Stimulated activated CD4-positive, alpha-beta T cell treated with anti-CD3 and anti-CD28 coated beads, Interleukin-1b, Interleukin-23, amount 100 ng/mL, for 1 hour (primary cell): ENCODE results near the gene RNU2-1.
"Not testable (repeated sequence)": the region's sequence is repeated elsewhere in the genome, so short reads cannot be mapped to it uniquely, and the experiment has no call there.

Experiments used
- DNase-seq, 2 donors: peaks; one replicate each; pipeline ENCODE4 v3.0.0-alpha.2; 2020; ENCODE audit warnings: low read depth in 2 of 2

The RNU2-1 gene

GRCh38 chr17:43216369-43216761 is 17.4 kb downstream of the RNU2-1 start:
- no peak for DNase-seq

GRCh38 chr17:43215341-43215740 is 18.4 kb downstream of the RNU2-1 start:
- no peak for DNase-seq

DNA sequence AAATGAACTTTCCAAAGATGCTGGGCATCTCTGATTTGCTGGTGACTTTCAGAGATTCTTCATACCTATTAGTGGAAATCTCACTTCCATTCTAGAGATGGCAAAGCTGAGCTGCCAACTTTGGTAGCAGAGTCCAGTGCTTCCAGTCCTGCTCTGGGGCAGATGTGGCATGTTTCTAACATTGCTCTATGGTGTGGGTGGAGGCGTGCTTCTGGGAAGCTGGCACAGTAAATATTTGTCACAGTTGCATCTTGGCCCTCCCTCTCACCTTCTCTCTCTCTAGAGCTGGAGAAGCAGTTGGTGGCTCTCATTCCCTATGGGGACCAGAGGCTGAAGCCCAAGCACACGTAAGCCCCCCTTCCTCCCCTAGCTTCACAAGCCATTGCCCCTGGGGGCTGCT is 20.2 kb downstream of the RNU2-1 start:
- no peak for DNase-seq

DNA sequence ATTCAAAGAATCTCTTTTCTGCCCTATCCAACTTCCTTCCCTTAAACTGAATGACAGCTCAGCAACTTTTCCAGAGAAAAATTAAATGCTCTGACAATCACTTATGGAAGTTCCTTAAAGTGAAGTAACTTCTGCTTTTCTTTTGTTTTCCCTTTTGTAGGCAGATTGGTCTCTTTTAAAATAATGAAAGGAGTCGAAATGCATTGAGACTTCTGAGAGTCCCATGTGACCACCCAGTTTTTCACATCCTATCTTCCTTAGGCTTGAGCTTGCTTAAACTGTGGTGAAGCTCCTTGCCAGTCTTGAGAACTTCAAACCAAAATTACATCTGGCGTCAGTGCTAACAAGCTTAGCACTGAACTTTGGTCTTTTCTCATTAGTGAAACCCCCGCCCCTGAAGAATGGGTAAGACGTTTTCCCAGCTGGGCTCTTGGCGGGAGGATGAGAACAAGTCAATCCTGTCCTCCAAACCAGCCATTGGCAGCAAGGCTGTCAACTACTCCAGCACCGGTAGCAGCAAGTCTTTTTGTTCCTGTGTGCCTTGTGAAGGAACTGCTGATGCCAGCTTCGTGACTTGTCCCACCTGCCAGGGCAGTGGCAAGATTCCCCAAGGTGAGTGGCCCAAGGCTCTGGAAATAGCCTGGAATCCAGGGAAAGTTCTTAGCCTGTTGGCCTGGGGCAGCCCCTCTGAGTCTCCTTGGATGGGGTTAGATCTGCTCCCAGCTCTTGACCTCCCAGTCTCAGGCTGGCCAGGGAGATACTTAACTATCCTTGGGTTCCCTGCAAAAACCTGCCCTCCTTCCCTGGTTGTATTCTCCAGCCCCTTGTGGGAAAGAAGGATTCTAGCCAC is 20.9 kb downstream of the RNU2-1 start:
- no peak for DNase-seq

- DNase-seq, result peak; percentile 43 to 44
These were observed 22.0 kb downstream of the RNU2-1 start, which contains the start of gene TMEM106A for GRCh38 chr17:43211480-43212402. TMEM106A (plus strand) TSS chr17:43211875; CDS start chr17:43213042, 1,167 bp downstream.

DNA sequence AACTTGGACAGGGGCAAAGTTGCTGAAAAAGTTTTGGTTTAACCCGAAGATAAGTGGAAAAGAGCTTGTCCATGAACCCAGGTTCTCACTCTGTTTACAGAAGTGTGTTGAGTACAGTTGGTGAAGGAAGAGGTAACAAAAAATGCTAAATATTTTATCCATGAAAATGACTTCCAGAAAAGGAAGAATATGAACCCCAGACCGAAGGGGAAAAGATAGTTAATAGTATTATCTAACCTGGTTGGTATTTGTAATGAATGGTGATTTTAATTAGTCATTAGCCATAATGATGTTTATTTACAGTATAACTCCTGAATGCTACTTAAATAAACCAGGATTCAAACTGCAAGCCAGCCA is 22.7 kb downstream of the RNU2-1 start:
- no peak for DNase-seq

DNA sequence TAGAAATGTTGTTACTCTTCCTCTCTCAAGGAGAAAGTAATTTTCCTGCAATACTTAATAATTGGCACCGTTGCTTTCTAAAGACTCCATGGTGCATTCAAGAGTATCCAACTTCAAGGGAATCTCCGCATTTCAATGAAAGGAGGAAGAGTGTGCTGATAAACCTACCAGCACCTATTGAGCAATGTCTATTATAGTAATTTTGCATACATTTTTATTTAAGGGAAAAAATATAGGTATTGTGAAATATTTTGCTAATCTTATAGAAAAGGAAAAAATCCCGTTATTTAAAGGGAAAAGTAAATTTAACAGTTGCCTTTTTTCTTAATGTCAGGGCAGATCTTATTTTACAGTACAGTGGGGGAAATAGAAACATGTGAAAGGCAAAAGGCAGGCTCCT is 23.2 kb downstream of the RNU2-1 start:
- DNase-seq, result no peak

- not testable (repeated sequence) for DNase-seq
These were observed 30.8 kb downstream of the RNU2-1 start for GRCh38 chr17:43203013-43203412.

GRCh38 chr17:43200127-43200526 is 33.6 kb downstream of the RNU2-1 start:
- no peak for DNase-seq

GRCh38 chr17:43199633-43200032 is 34.1 kb downstream of the RNU2-1 start:
- no peak for DNase-seq

- no peak for DNase-seq
These were observed 40.5 kb downstream of the RNU2-1 start for GRCh38 chr17:43193251-43193650.

- DNase-seq, result not testable (repeated sequence)
These were observed 47.1 kb downstream of the RNU2-1 start for GRCh38 chr17:43186656-43187055.

GRCh38 chr17:43183921-43184320 is 49.9 kb downstream of the RNU2-1 start:
- no peak for DNase-seq
